SU-DHL-6 (cell line): ENCODE results near the gene GPR153.

ENCODE experiments used
- EZH2phosphoT487 ChIP-seq: fragments of 200-600 bp; sonication (generic), shearing (Covaris generic); conservative IDR thresholded peaks from 2 replicates; pipeline ENCODE4 v1.6.1; 2018; ENCODE audit warnings: mild to moderate bottlenecking, antibody characterized with exemption, low read length, moderate library complexity, mixed read lengths
- TF ChIP-seq, protein P1 (sequence below): fragments of 200-600 bp; sonication (generic); IDR thresholded peaks from one replicate; pipeline ENCODE4 v1.5.1; 2017; ENCODE audit warnings: antibody characterized with exemption, mild to moderate bottlenecking, low read length, moderate library complexity; ENCODE audit not compliant: insufficient read depth, poor library complexity, severe bottlenecking

DNA sequence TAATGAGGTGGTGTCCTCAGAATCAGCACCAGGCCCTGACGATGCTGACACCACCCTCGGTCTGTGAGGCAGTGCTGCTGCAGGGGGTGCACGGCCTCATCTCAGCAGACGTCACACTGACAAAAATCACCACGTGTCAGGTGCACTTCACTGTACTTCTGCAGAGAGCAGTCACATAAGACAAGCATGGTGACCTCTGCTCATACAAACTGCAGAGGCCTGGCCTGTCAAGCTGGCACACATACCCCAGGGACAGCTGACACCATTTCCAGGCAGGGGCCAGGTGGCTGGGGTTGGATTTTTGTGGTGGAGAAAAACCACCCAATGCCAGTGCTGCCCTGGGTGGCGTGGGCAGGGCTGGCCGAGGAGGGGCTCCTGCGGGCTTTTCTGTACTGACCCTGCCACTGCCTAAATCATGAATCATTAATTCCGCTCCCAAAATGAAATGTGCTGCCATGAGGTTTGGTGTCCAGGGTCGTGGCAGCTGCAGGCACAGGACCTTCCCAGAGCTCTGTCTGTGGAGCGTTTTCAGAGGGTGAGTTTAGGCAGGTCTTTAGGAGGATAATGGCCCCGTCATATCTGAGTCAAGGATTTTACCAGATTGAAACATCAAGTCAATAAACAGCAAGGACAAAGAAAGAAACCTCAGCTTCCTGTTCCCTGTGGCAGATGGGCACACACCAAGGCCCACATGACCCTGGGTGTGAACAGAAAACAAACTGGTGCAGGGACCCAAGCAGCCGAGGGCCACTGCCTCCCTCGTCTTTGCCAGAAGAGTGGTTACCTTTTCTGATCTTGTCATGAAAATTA, 33.4 kb upstream of the GPR153 start:
- TF ChIP-seq EZH2phosphoT487 = no peak
- TF ChIP-seq, protein P1, sequence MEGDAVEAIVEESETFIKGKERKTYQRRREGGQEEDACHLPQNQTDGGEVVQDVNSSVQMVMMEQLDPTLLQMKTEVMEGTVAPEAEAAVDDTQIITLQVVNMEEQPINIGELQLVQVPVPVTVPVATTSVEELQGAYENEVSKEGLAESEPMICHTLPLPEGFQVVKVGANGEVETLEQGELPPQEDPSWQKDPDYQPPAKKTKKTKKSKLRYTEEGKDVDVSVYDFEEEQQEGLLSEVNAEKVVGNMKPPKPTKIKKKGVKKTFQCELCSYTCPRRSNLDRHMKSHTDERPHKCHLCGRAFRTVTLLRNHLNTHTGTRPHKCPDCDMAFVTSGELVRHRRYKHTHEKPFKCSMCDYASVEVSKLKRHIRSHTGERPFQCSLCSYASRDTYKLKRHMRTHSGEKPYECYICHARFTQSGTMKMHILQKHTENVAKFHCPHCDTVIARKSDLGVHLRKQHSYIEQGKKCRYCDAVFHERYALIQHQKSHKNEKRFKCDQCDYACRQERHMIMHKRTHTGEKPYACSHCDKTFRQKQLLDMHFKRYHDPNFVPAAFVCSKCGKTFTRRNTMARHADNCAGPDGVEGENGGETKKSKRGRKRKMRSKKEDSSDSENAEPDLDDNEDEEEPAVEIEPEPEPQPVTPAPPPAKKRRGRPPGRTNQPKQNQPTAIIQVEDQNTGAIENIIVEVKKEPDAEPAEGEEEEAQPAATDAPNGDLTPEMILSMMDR = no peak
